GM12874 (cell line): ENCODE data around the gene TMEM266.

Source experiments
- CTCF ChIP-seq: IDR thresholded peaks from 2 replicates; pipeline ENCODE4 v1.5.1; 2011; ENCODE audit warnings: low read depth, mild to moderate bottlenecking, control low read depth, low read length, moderate library complexity; ENCODE audit not compliant: insufficient read depth

The TMEM266 gene

GRCh38 chr15:76114561-76114960, 54.8 kb downstream of the TMEM266 start:
- no peak for TF ChIP-seq CTCF

- no peak for TF ChIP-seq CTCF
Measured at GRCh38 chr15:76116138-76116885, 56.5 kb downstream of the TMEM266 start.

- no peak for TF ChIP-seq CTCF
Measured at GRCh38 chr15:76117181-76117580, 57.4 kb downstream of the TMEM266 start.

DNA sequence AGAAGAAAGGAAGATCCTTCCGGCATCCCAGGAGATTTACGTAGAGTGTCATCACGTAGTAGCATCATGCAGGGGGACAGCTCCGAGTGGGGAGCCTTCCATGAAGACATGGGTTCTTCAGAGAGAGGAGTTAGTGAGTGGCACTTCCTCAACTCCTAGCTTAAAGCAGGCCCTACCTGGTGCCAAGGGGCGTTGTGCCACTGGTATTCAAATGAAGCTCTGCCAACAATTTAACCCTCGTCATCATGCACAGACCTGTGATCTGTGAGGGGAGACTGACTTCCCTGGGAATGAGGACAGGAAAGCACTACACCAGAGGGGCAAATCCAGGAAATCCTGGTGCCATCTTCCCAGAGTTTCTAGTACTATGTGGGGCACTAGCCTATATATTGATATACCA, 59.0 kb downstream of the TMEM266 start:
- no peak for TF ChIP-seq CTCF

DNA sequence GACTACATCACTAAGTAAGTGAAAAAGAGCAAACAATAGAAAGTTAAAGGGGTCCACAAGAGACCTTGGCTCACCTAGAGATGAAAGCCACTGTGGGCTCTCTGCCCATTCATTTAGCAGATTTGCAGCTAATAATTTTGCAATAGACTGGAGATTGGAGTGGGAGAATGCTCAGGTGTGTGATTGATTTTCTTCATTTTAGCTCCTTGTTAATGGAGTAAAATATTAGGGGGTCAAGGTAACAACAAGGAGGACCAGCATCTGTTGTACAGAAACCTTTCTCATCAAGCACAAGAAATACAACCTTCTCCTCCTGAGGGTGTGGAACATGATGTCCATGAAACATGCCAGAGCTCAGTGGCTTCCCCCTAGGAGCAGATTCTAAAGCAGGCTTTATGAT, 63.2 kb downstream of the TMEM266 start:
- no peak for TF ChIP-seq CTCF

- no peak for TF ChIP-seq CTCF
Measured at GRCh38 chr15:76127169-76127568, 67.4 kb downstream of the TMEM266 start.

- no peak for TF ChIP-seq CTCF
Measured at GRCh38 chr15:76127880-76128279, 68.1 kb downstream of the TMEM266 start.

DNA sequence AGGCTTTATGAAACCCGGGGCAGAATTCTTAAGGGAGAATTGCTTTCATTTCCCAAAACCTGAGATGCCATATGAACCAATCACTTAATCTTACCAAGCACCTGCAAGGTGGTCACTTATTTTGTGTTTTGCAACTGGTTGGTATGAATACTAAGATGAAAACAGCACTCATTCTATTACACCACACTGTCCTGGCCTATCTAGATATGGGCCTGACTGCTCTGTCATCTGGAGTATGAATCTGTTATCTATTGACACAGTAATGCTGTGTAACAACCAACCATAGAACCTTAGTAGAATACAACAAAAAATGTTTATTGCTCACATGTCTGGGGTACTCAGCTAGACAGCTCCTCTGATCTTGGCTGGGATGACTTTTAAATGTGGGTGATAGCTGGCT, 74.8 kb downstream of the TMEM266 start:
- TF ChIP-seq CTCF = no peak
